ENCODE measurements around the gene CLDN18. TPM values are rescaled to one million over a fixed set of nuclear protein-coding genes. Genes with fewer than 3 reads are reported as not detected.

The CLDN18 gene
- total RNA-seq, 1 donor from 2014 or later: 0.96 TPM

GRCh38 chr3:138025553-138025952, 15.6 kb downstream of the CLDN18 start:
- DNase-seq (ENCODE audit: low spot score): no peak

GRCh38 chr3:138027821-138028220, 17.9 kb downstream of the CLDN18 start:
- no peak for DNase-seq (ENCODE audit: low spot score)

- no peak for DNase-seq (ENCODE audit: low spot score)
Measured at GRCh38 chr3:138030734-138031280, 20.8 kb downstream of the CLDN18 start.

- no peak for DNase-seq (ENCODE audit: low spot score)
Measured at GRCh38 chr3:138031536-138031935, 21.6 kb downstream of the CLDN18 start.

- DNase-seq (ENCODE audit: low spot score): no peak
Measured at GRCh38 chr3:138032567-138032966, 22.6 kb downstream of the CLDN18 start.

GRCh38 chr3:138033202-138033691, 23.3 kb downstream of the CLDN18 start:
- DNase-seq (ENCODE audit: low spot score): no peak

- no peak for DNase-seq (ENCODE audit: low spot score)
Measured at GRCh38 chr3:138034918-138035317, 25.0 kb downstream of the CLDN18 start.

- DNase-seq (ENCODE audit: low spot score): no peak
Measured at GRCh38 chr3:138036572-138036971, 26.6 kb downstream of the CLDN18 start.

- DNase-seq (ENCODE audit: low spot score): no peak
Measured at GRCh38 chr3:138038725-138039462, 28.9 kb downstream of the CLDN18 start.

GRCh38 chr3:138042043-138042442, 32.1 kb downstream of the CLDN18 start:
- no peak for DNase-seq (ENCODE audit: low spot score)

GRCh38 chr3:138043266-138044029, 33.5 kb downstream of the CLDN18 start:
- peak; percentile 19 for DNase-seq (ENCODE audit: low spot score)

GRCh38 chr3:138046085-138046484, 36.1 kb downstream of the CLDN18 start:
- no peak for DNase-seq (ENCODE audit: low spot score)

GRCh38 chr3:138046955-138047354, 37.0 kb downstream of the CLDN18 start:
- no peak for DNase-seq (ENCODE audit: low spot score)

- DNase-seq (ENCODE audit: low spot score): no peak
Measured at GRCh38 chr3:138047596-138048158, 37.7 kb downstream of the CLDN18 start.

- DNase-seq (ENCODE audit: low spot score): no peak
Measured at GRCh38 chr3:138049157-138049919, 39.4 kb downstream of the CLDN18 start.

GRCh38 chr3:138051947-138052802, 42.2 kb downstream of the CLDN18 start:
- peak; percentile 25 for DNase-seq (ENCODE audit: low spot score)

- no peak for DNase-seq (ENCODE audit: low spot score)
Measured at GRCh38 chr3:138054057-138054456, 44.1 kb downstream of the CLDN18 start.

- DNase-seq (ENCODE audit: low spot score): no peak
Measured at GRCh38 chr3:138057384-138057783, 47.4 kb downstream of the CLDN18 start.

- DNase-seq (ENCODE audit: low spot score): no peak
Measured at GRCh38 chr3:138059261-138059660, 49.3 kb downstream of the CLDN18 start.

- no peak for DNase-seq (ENCODE audit: low spot score)
Measured at GRCh38 chr3:138060792-138061191, 50.8 kb downstream of the CLDN18 start.
